MM.1S (cell line): ENCODE data around the gene ARHGAP40.

Source experiments
- DNase-seq: peaks from one replicate; pipeline ENCODE4 v3.0.0-alpha.2; 2015
- H2AFZ ChIP-seq: fragments of 300-600 bp; sonication (generic); 2 replicates; pipeline ENCODE4 v1.6.0; 2016; ENCODE audit warnings: antibody characterized with exemption, low read length
- H3F3A ChIP-seq: fragments of 300-600 bp; sonication (generic); 2 replicates; pipeline ENCODE4 v1.6.1; 2016; ENCODE audit warnings: mild to moderate bottlenecking, antibody characterized with exemption, low read length, moderate library complexity, mixed read lengths; ENCODE audit not compliant: insufficient read depth
- H3K27ac ChIP-seq: fragments of 300-600 bp; sonication (generic); 2 replicates; pipeline ENCODE4 v1.5.1; 2016; ENCODE audit warnings: mild to moderate bottlenecking, low read length
- H3K27me3 ChIP-seq: fragments of 300-600 bp; sonication (generic); replicated peaks from 2 replicates; pipeline ENCODE4 v1.6.0; 2016; ENCODE audit warnings: low read length; ENCODE audit not compliant: insufficient read depth
- H3K36me3 ChIP-seq: fragments of 300-600 bp; sonication (generic); replicated peaks from 2 replicates; pipeline ENCODE4 v1.6.1; 2016; ENCODE audit warnings: mild to moderate bottlenecking, low read length, mixed read lengths; ENCODE audit not compliant: insufficient read depth
- H3K4me1 ChIP-seq: fragments of 300-600 bp; sonication (generic); 2 replicates; pipeline ENCODE4 v1.6.1; 2016; ENCODE audit warnings: low read length, mixed read lengths
- H3K4me2 ChIP-seq: fragments of 300-600 bp; sonication (generic); 2 replicates; pipeline ENCODE4 v1.6.0; 2016; ENCODE audit warnings: low read depth, low read length
- H3K4me3 ChIP-seq: fragments of 300-600 bp; sonication (generic); 2 replicates; pipeline ENCODE4 v1.5.1; 2016; ENCODE audit warnings: low read length, mixed read lengths
- H3K79me2 ChIP-seq: fragments of 300-600 bp; sonication (generic); 2 replicates; pipeline ENCODE4 v1.6.1; 2016; ENCODE audit warnings: mixed run types, low read length, mixed read lengths
- H3K9ac ChIP-seq: fragments of 300-600 bp; sonication (generic); 2 replicates; pipeline ENCODE4 v1.6.1; 2016; ENCODE audit warnings: low read length, mixed read lengths
- H3K9me2 ChIP-seq: fragments of 300-600 bp; sonication (generic); replicated peaks from 2 replicates; pipeline ENCODE4 v1.6.1; 2016; ENCODE audit warnings: mild to moderate bottlenecking, low read length, mixed read lengths; ENCODE audit not compliant: insufficient read depth
- H3K9me3 ChIP-seq: fragments of 300-600 bp; sonication (generic); replicated peaks from 2 replicates; pipeline ENCODE4 v1.6.1; 2016; ENCODE audit warnings: mild to moderate bottlenecking, low read length, mixed read lengths; ENCODE audit not compliant: insufficient read depth
- H4K20me1 ChIP-seq: fragments of 300-600 bp; sonication (generic); 2 replicates; pipeline ENCODE4 v1.6.1; 2016; ENCODE audit warnings: mild to moderate bottlenecking, low read length, moderate library complexity, mixed read lengths; ENCODE audit not compliant: insufficient read depth
- CTCF ChIP-seq: fragments of 300-600 bp; sonication (generic); IDR thresholded peaks from 2 replicates; pipeline ENCODE4 v1.5.1; 2016; ENCODE audit warnings: antibody characterized with exemption, low read length, mixed read lengths
- EZH2 ChIP-seq: fragments of 300-600 bp; sonication (generic); optimal IDR thresholded peaks from 2 replicates; pipeline ENCODE3; 2017; ENCODE audit warnings: low read depth, mild to moderate bottlenecking, antibody characterized with exemption, low read length, mixed read lengths
- EZH2phosphoT487 ChIP-seq: fragments of 300-600 bp; sonication (generic); IDR thresholded peaks from 2 replicates; pipeline ENCODE4 v1.6.1; 2018; ENCODE audit warnings: antibody characterized with exemption, low read length

ARHGAP40 gene

GRCh38 chr20:38649275-38649891, 47.8 kb downstream of the ARHGAP40 start:
- Histone ChIP-seq H3K4me3 (no peak overlapping the region), H3F3A (no peaks in the 10 kb centered on the region), H3K9me3 (no peaks in the 10 kb centered on the region), H3K9ac (no peak overlapping the region), H2AFZ (no peak overlapping the region), H3K36me3 (no peaks in the 10 kb centered on the region), H3K9me2 (no peaks in the 10 kb centered on the region), H4K20me1 (no peaks in the 10 kb centered on the region), H3K4me1 (peaks cover 9% of the 10 kb centered on the region; the same call in 1 of the 2 replicates), H3K27me3 (peaks cover 16% of the 10 kb centered on the region), H3K4me2 (no peak overlapping the region), H3K27ac (no peak overlapping the region), H3K79me2 (no peaks in the 10 kb centered on the region)
- no peak for DNase-seq
- TF ChIP-seq CTCF (peak; percentile 49), EZH2phosphoT487 (no peak), EZH2 (no peak)

- Histone ChIP-seq H3K79me2 (no peaks in the 10 kb centered on the region), H3K9me2 (no peaks in the 10 kb centered on the region), H2AFZ (no peak overlapping the region), H3K4me1 (peaks cover 9% of the 10 kb centered on the region; the same call in 1 of the 2 replicates), H3K27me3 (peaks cover 19% of the 10 kb centered on the region), H4K20me1 (no peaks in the 10 kb centered on the region), H3F3A (no peaks in the 10 kb centered on the region), H3K36me3 (no peaks in the 10 kb centered on the region), H3K4me3 (no peak overlapping the region), H3K9me3 (no peaks in the 10 kb centered on the region), H3K27ac (no peak overlapping the region), H3K4me2 (no peak overlapping the region), H3K9ac (no peak overlapping the region)
- no peak for DNase-seq
- TF ChIP-seq EZH2 (no peak), EZH2phosphoT487 (no peak), CTCF (no peak)
Observed at GRCh38 chr20:38650010-38650409, 48.4 kb downstream of the ARHGAP40 start.

- Histone ChIP-seq H3K27ac (no peak overlapping the region), H3K4me3 (no peak overlapping the region), H3K4me2 (no peak overlapping the region), H3F3A (no peaks in the 10 kb centered on the region), H3K36me3 (no peaks in the 10 kb centered on the region), H3K27me3 (peaks cover 19% of the 10 kb centered on the region; the same call in 1 of the 2 replicates), H3K9me3 (no peaks in the 10 kb centered on the region), H2AFZ (no peak overlapping the region), H3K9ac (no peak overlapping the region), H4K20me1 (no peaks in the 10 kb centered on the region), H3K79me2 (no peaks in the 10 kb centered on the region), H3K9me2 (no peaks in the 10 kb centered on the region), H3K4me1 (peaks cover 3% of the 10 kb centered on the region; the same call in 1 of the 2 replicates)
- no peak for TF ChIP-seq EZH2
- no peak for TF ChIP-seq EZH2phosphoT487
- TF ChIP-seq CTCF, result no peak
- no peak for DNase-seq
Observed at GRCh38 chr20:38651154-38651553, 49.5 kb downstream of the ARHGAP40 start.
